Aorta (tissue), 5 donors: Measurements from ENCODE around the gene PKP4. TPM values are rescaled to one million over a fixed set of nuclear protein-coding genes. Genes with fewer than 3 reads are reported as not detected.

Experiments
- ATAC-seq: fragments of 200-7000 bp; cut with Tn5 transposase; one replicate; pipeline ENCODE4 v1.9.1; 2022; ENCODE audit warnings: moderate library complexity; ENCODE audit not compliant: low FRiP score
- DNase-seq, 2 donors: peaks; one replicate each; pipeline ENCODE4 v3.0.0-alpha.2; 2020
- H3K27ac ChIP-seq, 2 donors: one replicate each; pipeline ENCODE4 v1.5.1; 2013; ENCODE audit warnings: low read length in 2 of 2, mild to moderate bottlenecking in 2 of 2, moderate library complexity in 2 of 2, control low read depth in 1 of 2, inconsistent platforms in 1 of 2, low read depth in 1 of 2
- H3K27me3 ChIP-seq, 2 donors: one replicate each; pipeline ENCODE4 v1.6.1; 2013; ENCODE audit warnings: control low read depth in 1 of 2, low read length in 1 of 2, mild to moderate bottlenecking in 1 of 2, moderate library complexity in 1 of 2; ENCODE audit not compliant: insufficient read depth in 2 of 2, control insufficient read depth in 1 of 2
- H3K36me3 ChIP-seq, 2 donors: one replicate each; pipeline ENCODE4 v1.6.1; 2013; ENCODE audit warnings: control low read depth in 1 of 2, low read length in 1 of 2, mild to moderate bottlenecking in 1 of 2; ENCODE audit not compliant: insufficient read depth in 2 of 2, control insufficient read depth in 1 of 2
- H3K4me1 ChIP-seq, 2 donors: one replicate each; pipeline ENCODE4 v1.6.1; 2013; ENCODE audit warnings: low read length in 2 of 2, control low read depth in 1 of 2, mild to moderate bottlenecking in 1 of 2, moderate library complexity in 1 of 2; ENCODE audit not compliant: insufficient read depth in 2 of 2, control insufficient read depth in 1 of 2
- H3K4me3 ChIP-seq, 2 donors: one replicate each; pipeline ENCODE4 v1.5.1; 2013; ENCODE audit warnings: low read length in 2 of 2, control low read depth in 1 of 2, mild to moderate bottlenecking in 1 of 2
- H3K9me3 ChIP-seq: one replicate; pipeline ENCODE4 v1.6.1; 2013; ENCODE audit warnings: mild to moderate bottlenecking, low read length; ENCODE audit not compliant: control insufficient read depth
- WGBS, 2 donors: extraction: QIAGEN DNeasy Blood & Tissue Kit; methylation state at CpG; one replicate each; pipeline ENCODE4 v1.1.7; 2013; 5-methylcytosine and 5-hydroxymethylcytosine counted together
- intact Hi-C, 2 donors: fragments of 100-400 bp; cut with DNase I; formaldehyde crosslinking; loops; one replicate each; pipeline versions ENCODE4 v1.14.2 to v1.15.0; 2022
- polyA plus RNA-seq, 2 donors: library from polyadenylated mRNA; stranded (reverse); fragments of 200-250 nt; gene quantifications; one replicate each; pipeline ENCODE4 v1.2.3, GENCODE V29; 2013
- total RNA-seq, 2 donors: library from RNA; stranded (reverse); fragmentation: NEBNext Ultra II Directional; extraction: Animal tissue kit (Norgen Biotek cat#: 25700); gene quantifications; one replicate each; pipeline ENCODE4 v1.2.1, GENCODE V29; 2021
- donor health status: healthy with polysubstance abuse.
- donor health status: Bipolar disorder and iron deficiency.
- donor health status: DM: no; HTN: no; CAD: no.
- donor health status: DM: no; HTN: no; CAD: no.
- donor health status: DM: yes; HTN: yes; CAD: no.

PKP4 gene
- total and polyA plus RNA-seq, 4 donors, result 17.7 to 128 (median 44.0) TPM

DNA sequence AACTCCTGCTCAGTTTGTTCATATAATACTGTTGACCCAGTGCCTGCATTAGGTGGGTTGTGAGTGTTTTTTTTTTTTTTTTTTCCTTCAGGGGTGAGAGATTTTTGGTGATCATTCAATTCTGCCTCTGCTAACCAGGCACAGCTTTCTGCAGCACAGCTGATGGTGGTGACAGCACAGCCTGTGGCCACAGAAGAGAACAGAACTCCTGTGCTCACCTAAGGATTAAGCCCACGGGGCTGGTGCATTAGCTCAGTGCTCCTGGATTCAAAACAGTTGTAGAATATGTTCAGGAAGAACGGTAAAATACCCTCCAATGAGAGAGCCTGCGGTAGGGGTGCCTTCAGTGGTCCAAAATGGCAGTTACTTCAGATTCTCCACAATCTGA lies 42.0 kb downstream of the PKP4 start:
- Histone ChIP-seq H3K36me3 (no peaks in the 10 kb centered on the region), H3K4me3 (no peak overlapping the region), H3K27ac (no peak overlapping the region), H3K4me1 (peaks cover 2 to 3% of the 10 kb centered on the region in 2 donors), H3K27me3 (no peaks in the 10 kb centered on the region), H3K9me3 (no peaks in the 10 kb centered on the region)
- 93 to 97% methylated on average over 3 of the region's 3 CpGs for WGBS, 2 donors
- ATAC-seq (no peak), DNase-seq (no peak)
- intact Hi-C loops, result no loop called here

- peaks cover 2 to 3% of the 10 kb centered on the region in 2 donors for H3K4me1 ChIP-seq
- H3K27ac ChIP-seq, result no peak overlapping the region
- ATAC-seq (no peak), DNase-seq (no peak)
- H3K4me3 ChIP-seq, result no peak overlapping the region
- H3K27me3 ChIP-seq, result no peaks in the 10 kb centered on the region
- H3K9me3 ChIP-seq, result no peaks in the 10 kb centered on the region
- 66 to 69% methylated on average over 2 of the region's 2 CpGs for WGBS, 2 donors
- no peaks in the 10 kb centered on the region for H3K36me3 ChIP-seq
- intact Hi-C loops, result no loop called here
Observed at GRCh38 chr2:158499383-158499782, 42.6 kb downstream of the PKP4 start.

DNA sequence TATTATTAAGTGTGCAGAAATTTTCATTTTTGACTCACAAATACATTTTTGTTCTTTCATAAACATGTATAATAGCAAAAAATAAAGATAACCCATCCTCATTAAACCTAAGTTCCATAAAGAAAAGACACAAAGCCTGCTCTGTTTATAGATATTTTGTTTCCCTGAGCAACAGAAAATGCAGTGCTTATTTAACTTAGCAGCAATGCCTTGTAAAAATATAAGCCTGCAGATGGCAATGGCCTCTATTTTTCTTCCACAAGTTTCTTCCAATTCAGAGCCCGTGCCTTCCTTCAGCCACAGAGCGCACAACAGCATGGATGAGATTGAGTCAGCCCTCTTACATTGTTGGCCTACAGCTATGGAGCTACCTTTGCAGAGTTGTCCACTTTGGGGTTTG lies 43.6 kb downstream of the PKP4 start:
- Histone ChIP-seq H3K4me3 (no peak overlapping the region), H3K27me3 (no peaks in the 10 kb centered on the region), H3K36me3 (no peaks in the 10 kb centered on the region), H3K27ac (no peak overlapping the region), H3K9me3 (no peaks in the 10 kb centered on the region), H3K4me1 (peaks cover 2 to 3% of the 10 kb centered on the region in 2 donors)
- WGBS, 2 donors, result 14 to 23% methylated on average over 2 of the region's 2 CpGs
- no peak for DNase-seq
- intact Hi-C loops, result no loop called here
- ATAC-seq, result no peak

DNA sequence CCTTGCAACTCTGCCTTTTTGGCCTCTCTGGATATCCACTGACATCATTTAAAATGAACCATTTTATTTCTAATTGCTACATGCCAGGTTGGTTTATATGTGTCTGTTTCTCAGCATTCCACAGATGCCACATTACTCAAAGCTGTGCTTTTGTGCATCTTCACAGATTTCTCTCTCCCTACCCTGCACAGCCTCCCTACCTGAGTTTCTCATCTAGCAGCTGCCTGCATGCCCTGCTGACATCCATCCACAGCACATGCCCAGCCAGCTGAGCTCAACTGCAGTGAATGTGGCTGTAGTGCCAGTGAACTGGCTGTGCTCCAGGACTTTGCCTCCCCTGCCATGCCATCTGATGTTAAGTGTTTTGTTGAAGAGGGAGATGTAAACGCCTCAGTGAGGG lies 44.5 kb downstream of the PKP4 start:
- Histone ChIP-seq H3K4me1 (peaks cover 2 to 3% of the 10 kb centered on the region in 2 donors), H3K36me3 (no peaks in the 10 kb centered on the region), H3K4me3 (no peak overlapping the region), H3K27ac (no peak overlapping the region), H3K9me3 (no peaks in the 10 kb centered on the region), H3K27me3 (no peaks in the 10 kb centered on the region)
- WGBS, 2 donors, result 10 to 17% methylated on average over 1 of the region's 1 CpG
- no peak for ATAC-seq
- DNase-seq, result peak in 1 of 2 donors; percentile 78
- intact Hi-C loops, result no loop called here

- Histone ChIP-seq H3K27me3 (no peaks in the 10 kb centered on the region), H3K4me3 (no peak overlapping the region), H3K27ac (no peak overlapping the region), H3K9me3 (no peaks in the 10 kb centered on the region), H3K36me3 (no peaks in the 10 kb centered on the region), H3K4me1 (peaks cover 2 to 3% of the 10 kb centered on the region in 2 donors)
- intact Hi-C loops, result no loop called here
- no peak for ATAC-seq
- 37 to 50% methylated on average over 2 of the region's 2 CpGs for WGBS, 2 donors
- DNase-seq, result no peak
Observed at GRCh38 chr2:158502974-158503373, 46.2 kb downstream of the PKP4 start.

DNA sequence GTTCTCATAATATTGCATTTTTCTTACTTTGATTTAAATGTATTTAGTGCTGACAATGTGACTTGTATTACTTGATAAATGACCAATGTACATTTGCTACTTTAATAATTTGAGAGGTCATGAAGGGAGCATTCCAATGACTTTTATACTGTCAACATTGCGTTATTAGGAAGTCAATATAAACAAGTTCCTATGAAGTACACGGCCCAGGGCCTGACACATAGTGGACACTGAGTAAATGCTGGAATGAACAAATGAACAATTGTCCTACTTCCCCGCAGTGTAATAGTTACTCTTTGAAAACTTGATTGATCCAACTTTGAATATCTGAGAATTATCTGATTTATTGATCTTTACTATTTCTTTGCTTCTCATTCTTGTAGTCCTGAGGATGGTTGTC lies 47.3 kb downstream of the PKP4 start:
- Histone ChIP-seq H3K4me1 (peaks cover 2 to 3% of the 10 kb centered on the region in 2 donors), H3K9me3 (no peaks in the 10 kb centered on the region), H3K36me3 (no peaks in the 10 kb centered on the region), H3K4me3 (no peak overlapping the region), H3K27me3 (no peaks in the 10 kb centered on the region), H3K27ac (no peak overlapping the region)
- DNase-seq (no peak), ATAC-seq (no peak)
- WGBS, 2 donors, result 96 to 99% methylated on average over 3 of the region's 3 CpGs
- intact Hi-C loops, result no loop called here

GRCh38 chr2:158505448-158505934 lies 48.7 kb downstream of the PKP4 start:
- intact Hi-C loops, result no loop called here
- ATAC-seq (no peak), DNase-seq (no peak)
- Histone ChIP-seq H3K4me3 (no peak overlapping the region), H3K27me3 (no peaks in the 10 kb centered on the region), H3K27ac (no peak overlapping the region), H3K9me3 (no peaks in the 10 kb centered on the region), H3K36me3 (no peaks in the 10 kb centered on the region), H3K4me1 (peaks cover 2% of the 10 kb centered on the region in 2 donors)
- WGBS, 2 donors, result 92 to 94% methylated on average over 4 of the region's 4 CpGs

DNA sequence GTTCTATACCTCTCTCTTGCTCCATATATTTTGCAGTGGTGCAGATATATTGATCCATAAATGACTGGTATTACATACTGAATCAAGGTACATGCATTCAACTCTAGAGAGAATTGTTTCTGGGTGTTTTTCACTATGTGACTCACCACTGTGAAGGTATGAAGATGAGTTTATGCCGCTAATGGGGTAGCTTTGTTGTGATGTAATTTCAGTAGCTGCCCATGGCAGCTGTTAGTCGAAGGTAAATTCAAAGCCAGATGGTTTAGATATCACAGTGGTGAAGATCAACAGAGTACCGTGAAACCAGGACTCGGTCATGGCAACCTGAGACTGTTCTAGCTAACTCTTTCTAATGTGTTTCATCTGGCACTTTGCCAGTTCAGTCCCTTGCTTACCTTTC lies 50.4 kb downstream of the PKP4 start:
- Histone ChIP-seq H3K9me3 (no peaks in the 10 kb centered on the region), H3K27ac (no peak overlapping the region), H3K36me3 (no peaks in the 10 kb centered on the region), H3K4me1 (no peaks in the 10 kb centered on the region), H3K27me3 (no peaks in the 10 kb centered on the region), H3K4me3 (no peak overlapping the region)
- 65 to 77% methylated on average over 4 of the region's 4 CpGs for WGBS, 2 donors
- DNase-seq, result no peak
- intact Hi-C loops, result no loop called here
- no peak for ATAC-seq

GRCh38 chr2:158507679-158508078 lies 50.9 kb downstream of the PKP4 start:
- Histone ChIP-seq H3K27me3 (no peaks in the 10 kb centered on the region), H3K9me3 (no peaks in the 10 kb centered on the region), H3K4me3 (no peak overlapping the region), H3K27ac (no peak overlapping the region), H3K36me3 (no peaks in the 10 kb centered on the region), H3K4me1 (no peaks in the 10 kb centered on the region)
- DNase-seq (no peak), ATAC-seq (no peak)
- intact Hi-C loops, result no loop called here
- WGBS, 2 donors, result 51 to 64% methylated on average over 2 of the region's 2 CpGs
